ENCODE data around the gene ATP1B2. TPM values are rescaled to one million over a fixed set of nuclear protein-coding genes. Genes with fewer than 3 reads are reported as not detected.

ATP1B2 gene
- total RNA-seq, 2 experiments from 2014 or later: 0.21 to 0.25 TPM

DNA sequence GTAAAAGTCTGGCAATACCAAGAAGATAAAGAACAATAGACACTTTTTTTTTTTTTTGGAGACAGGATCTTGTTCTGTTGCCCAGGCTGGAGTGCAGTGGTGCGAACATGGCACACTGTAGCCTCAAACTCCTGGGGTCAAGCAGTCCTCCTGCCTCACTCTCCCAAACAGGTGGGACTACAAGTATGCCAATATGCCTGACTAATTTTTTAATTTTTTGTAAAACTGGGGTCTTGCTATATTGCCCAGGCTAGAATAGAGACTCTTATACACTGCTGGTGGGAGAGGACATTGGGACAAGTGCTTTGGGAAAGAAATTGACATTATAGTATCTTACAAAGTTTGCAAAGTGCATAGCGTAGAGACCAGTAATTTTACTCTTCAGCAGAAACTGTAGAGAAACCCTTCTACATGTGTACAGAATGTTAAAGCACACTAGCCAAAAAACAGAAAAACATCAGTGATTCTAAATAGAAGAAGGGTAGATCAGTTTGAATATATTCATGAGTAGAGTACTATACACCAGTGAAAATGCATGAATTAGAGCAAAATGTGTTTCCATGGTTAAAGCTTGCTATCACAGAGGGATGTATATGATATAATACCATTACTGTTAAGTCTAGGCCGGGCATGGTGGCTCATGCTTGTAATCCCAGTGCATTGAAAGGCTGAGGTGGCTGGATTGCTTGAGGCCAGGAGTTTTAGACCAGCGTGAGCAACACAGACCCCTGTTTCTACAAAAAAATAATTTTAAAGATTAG, 47.3 kb downstream of the ATP1B2 start:
- POLR2A ChIA-PET: no interaction called here
- CTCF ChIA-PET: no interaction called here

DNA sequence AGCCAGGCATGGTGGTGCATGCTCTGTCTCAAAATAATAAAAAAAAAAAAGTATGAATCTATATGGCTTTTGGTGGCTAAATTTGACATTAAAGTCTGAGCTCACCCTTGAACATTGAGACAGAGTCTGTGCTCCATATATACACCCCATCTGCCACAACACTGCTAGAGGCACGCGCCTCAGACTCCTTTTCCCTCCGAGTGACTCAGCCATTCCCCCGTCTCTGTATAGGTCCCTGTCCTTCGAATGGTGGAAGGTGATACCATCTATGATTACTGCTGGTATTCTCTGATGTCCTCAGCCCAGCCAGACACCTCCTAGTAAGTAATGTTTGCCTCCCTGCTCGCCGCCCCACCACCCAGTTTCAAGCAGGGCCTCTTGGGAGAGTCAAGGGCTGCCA, 49.8 kb downstream of the ATP1B2 start:
- CTCF ChIA-PET: no interaction called here
- POLR2A ChIA-PET: no interaction called here

DNA sequence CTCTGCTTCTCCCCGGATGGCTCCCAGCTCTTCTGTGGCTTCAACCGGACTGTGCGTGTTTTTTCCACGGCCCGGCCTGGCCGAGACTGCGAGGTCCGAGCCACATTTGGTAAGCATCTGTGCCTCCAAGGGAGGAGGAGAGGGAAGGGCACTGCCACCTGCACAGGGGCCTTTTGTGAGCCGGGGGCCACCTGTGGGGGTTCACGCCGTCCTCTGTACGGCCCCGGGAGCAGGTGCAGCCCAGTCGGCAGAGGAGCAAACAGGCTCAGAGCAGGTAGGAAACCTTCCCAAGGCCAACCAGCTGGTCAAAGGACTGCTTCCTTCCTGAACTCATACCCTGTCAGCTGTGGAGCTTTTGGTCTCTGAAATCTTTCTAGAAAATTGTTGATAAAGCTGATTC, 51.0 kb downstream of the ATP1B2 start:
- CTCF ChIA-PET: no interaction called here
- POLR2A ChIA-PET: no interaction called here

DNA sequence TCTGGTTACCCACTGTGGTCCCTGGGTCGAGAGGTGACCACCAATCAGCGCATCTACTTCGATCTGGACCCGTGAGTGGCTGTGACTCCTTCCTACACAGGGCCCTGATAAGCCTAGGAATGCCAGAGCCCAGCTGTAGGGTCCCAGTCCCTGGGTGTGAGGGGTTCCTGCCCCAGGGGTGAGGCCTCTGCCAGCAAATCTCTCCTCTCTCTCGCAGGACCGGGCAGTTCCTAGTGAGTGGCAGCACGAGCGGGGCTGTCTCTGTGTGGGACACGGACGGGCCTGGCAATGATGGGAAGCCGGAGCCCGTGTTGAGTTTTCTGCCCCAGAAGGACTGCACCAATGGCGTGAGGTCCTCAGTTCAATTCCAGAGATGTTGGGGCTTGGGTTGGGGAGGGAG, 52.0 kb downstream of the ATP1B2 start:
- ChIA-PET POLR2A (interaction anchor here (0.6 to 0.7 kb wide), 3 partner anchors 14 to 208 kb away, joined by 4 to 11 read pairs (median 4); partner anchors contain the start of gene WRAP53), CTCF (interaction anchor here (1.3 kb wide), 1 partner anchor 14 kb away, joined by 3 read pairs; no protein-coding TSS in a partner anchor)

DNA sequence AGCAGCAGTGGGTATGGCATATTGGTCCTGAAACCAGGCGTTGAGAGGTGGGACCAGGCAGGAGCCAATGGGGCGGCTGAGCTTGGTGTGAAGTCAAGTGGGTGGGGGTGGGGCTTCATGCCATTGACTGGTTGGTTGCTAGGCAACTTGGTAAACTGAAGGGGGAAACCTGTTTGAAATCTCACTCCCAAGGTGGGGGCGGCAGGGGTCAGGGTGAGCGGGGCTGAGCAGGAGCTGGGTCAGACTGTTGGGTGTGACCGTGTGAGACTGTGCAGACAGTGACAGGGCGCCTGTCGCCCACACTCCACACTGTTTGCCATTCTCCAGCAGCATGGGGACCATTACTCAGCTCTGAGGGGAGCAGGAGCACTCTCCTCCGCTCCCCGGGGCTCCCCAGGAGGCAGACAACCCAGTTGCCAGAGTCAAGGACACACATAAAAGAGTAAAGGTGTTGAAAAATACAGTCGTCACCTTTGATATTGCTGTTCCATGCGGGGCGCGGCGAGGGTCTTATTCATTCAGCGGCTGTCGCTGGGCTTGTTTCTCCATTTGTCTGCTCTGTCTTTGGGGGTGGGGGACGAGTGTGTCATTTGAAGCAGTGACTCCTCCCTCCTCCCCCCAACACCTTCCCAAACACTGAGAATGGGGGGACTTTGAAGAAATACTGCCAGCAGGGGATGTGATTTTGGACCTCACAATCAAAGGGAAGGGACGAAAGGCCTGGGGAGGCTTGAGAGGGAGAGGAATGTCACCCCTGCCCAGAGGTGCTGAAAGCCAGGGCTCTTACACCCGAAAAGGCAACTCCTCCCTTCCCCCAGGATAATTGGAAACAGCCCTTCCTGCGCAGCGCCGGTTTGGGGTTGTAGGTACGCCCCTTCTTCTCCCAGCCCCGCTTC, 53.1 kb downstream of the ATP1B2 start:
- POLR2A ChIA-PET: interaction anchor here (0.5 to 1.5 kb wide), 6 partner anchors 15 to 789 kb away, joined by 3 to 11 read pairs (median 4); partner anchors contain the start of genes TP53 and WRAP53

DNA sequence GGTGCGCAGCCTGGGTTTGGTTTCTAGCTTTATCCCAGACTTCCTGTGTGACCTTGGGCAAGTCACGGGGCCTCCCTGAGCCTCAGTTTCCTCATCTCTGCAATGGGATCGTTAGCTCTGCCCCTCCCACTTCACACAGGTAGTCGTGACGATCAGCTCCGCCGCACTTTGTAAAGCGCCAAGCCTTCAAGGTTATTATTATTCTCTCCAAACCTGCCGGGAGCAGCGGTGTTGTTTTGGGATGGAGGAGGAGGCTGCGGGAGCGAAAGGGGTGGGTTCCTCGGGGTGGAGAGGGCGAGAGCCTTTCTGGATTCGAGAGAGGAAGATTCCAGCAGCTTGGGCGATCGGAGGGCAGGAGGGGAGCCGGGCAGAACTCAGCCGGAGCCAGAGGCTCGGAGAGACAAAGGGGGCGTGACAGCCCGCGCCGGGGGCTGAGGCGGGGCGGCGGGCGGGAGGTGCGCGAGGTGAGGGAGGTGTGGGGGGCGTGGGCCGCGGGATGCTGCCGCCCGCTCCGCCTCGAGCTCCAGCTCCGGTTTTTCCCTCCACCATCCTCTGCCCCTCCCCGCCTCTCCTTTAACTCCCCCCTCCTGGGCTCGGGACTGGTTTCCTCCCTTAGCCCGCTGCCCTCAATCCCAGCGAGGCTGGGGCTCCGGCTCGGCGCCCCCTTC, 54.0 kb downstream of the ATP1B2 start, which contains the start of gene EFNB3:
EFNB3 (plus strand) TSS at position 602 of the 668 bp plus-strand sequence. CDS start 397 bp downstream, outside the sequence.
- ChIA-PET CTCF (no interaction called here), POLR2A (interaction anchor here (1.5 kb wide), 1 partner anchor 18 kb away, joined by 6 read pairs; the partner anchor contains the start of gene TP53)

More for the DNA sequence above, 53.1 kb downstream of the ATP1B2 start:
- CTCF ChIA-PET: no interaction called here

DNA sequence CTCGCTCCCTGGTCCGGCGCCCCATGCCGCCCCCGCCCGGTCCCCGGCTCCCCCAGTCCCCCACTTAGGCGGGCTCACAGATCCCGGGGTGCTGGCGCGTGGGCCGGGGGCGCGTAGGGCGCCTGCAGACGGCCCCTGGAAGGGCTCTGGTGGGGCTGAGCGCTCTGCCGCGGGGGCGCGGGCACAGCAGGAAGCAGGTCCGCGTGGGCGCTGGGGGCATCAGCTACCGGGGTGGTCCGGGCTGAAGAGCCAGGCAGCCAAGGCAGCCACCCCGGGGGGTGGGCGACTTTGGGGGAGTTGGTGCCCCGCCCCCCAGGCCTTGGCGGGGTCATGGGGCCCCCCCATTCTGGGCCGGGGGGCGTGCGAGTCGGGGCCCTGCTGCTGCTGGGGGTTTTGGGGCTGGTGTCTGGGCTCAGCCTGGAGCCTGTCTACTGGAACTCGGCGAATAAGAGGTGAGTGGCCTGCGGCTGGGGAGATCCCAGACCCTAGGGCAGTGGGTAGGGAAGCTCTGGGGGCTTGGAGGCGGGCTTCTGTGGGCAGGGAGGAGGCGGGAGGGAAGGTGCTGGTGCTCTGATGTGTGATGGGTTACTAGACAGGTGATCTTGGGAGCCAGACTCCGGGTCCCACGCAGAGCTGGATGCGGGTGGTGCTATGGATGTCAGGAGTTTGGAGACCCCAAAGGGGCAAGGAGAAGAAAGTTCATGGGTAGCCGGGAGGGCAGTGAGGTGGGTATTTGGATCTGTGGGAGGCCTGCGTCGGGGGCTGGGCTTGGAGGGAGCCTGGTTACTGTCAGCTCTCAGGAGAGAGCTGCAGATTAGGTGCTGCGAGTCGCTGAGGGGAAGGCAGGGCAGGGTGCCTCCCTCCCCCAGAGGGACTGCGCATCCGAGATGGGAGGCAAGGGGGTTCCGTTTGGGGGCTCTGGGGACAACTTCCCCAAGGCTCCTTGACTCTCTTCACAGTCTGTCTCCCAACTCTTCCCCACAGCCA, 54.8 kb downstream of the ATP1B2 start:
- ChIA-PET CTCF (interaction anchor here (0.5 kb wide), 1 partner anchor 180 kb away, joined by 3 read pairs; no protein-coding TSS in a partner anchor), POLR2A (interaction anchor here (0.8 to 1.0 kb wide), 2 partner anchors 19 to 221 kb away, joined by 3 read pairs; partner anchors contain the start of gene POLR2A)

DNA sequence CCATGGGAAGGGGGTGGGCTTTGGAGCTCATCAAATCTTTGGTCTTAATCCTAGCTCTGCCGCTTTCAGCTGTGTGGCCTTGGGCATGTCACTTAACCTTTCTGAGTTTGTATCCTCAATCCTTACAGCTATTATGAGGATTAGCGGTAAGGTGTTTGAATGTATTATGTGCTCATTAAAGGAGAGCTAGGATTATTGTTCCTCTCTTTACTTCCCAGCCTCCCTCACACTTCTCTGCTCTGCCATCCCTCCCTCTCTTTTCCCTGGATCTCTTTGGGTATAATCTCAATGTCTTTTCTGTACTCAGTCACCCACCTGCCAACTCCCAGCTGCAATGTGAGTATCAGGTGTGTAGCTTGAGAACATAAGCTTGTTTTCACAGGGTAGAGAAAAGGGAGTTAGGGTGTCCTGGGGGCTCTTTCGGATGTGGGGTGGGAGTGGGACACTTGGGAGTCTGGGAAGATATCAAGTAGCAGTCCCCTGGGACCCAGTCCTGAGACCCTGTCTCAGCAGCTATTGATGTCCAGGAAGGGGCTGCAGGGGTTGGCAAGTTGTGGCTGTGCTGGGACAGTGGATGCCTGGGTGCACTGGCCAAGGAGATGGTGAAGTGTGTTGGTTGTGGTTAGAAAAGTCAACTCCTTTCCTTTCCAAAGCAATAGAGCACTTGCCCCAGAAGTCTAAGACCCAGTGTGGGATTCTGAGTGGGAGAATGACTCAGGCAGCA, 56.1 kb downstream of the ATP1B2 start:
- ChIA-PET CTCF (no interaction called here), POLR2A (interaction anchor here (1.0 kb wide), 1 partner anchor 20 kb away, joined by 3 read pairs; no protein-coding TSS in a partner anchor)

Other genes with a start within 250 kb of the ATP1B2 start
- 10 to 100 TPM; 50.1 to 51.6 TPM for gene TMEM256, start 246.8 kb upstream of the ATP1B2 start, total RNA-seq
- gene NLGN2, start 243.1 kb upstream of the ATP1B2 start, total RNA-seq: 1 to 10 TPM; 6.6 to 7.9 TPM
- not detected for gene SPEM1, start 230.6 kb upstream of the ATP1B2 start, total RNA-seq
- gene SPEM2, start 225.3 kb upstream of the ATP1B2 start, total RNA-seq: not detected
- gene SPEM3, start 222.1 kb upstream of the ATP1B2 start, total RNA-seq: not detected
- 10 to 100 TPM; 11.2 to 12.6 TPM for gene TMEM102, start 215.5 kb upstream of the ATP1B2 start, total RNA-seq
- 1 to 10 TPM; 2.0 to 2.1 TPM for gene FGF11, start 211.4 kb upstream of the ATP1B2 start, total RNA-seq
- 1 to 10 TPM; 7.2 to 7.8 TPM for gene CHRNB1, start 205.9 kb upstream of the ATP1B2 start, total RNA-seq
- 10 to 100 TPM; 17.6 to 17.7 TPM for gene ZBTB4, start 171.3 kb upstream of the ATP1B2 start, total RNA-seq
- not detected for gene SLC35G6, start 169.5 kb upstream of the ATP1B2 start, total RNA-seq
- gene POLR2A, start 166.6 kb upstream of the ATP1B2 start, total RNA-seq: 100 to 1,000 TPM; 195 to 198 TPM
- gene TNFSF12, start 101.9 kb upstream of the ATP1B2 start, total RNA-seq: 10 to 100 TPM; 13.3 to 14.4 TPM
- gene TNFSF13, start 92.2 kb upstream of the ATP1B2 start, total RNA-seq: 1 to 10 TPM; 1.0 to 1.1 TPM
- gene SENP3, start 89.0 kb upstream of the ATP1B2 start, total RNA-seq: 100 to 1,000 TPM; 112 to 116 TPM
- 1 to 10 TPM; 7.4 to 8.9 TPM for gene CD68, start 71.3 kb upstream of the ATP1B2 start, total RNA-seq
- gene MPDU1, start 67.1 kb upstream of the ATP1B2 start, total RNA-seq: 100 to 1,000 TPM; 105 to 106 TPM
- under 1 TPM; 0.13 to 0.25 TPM for gene SOX15, start 60.8 kb upstream of the ATP1B2 start, total RNA-seq
- gene FXR2, start 36.0 kb upstream of the ATP1B2 start, total RNA-seq: 10 to 100 TPM; 46.4 to 47.2 TPM
- gene SAT2, start 23.1 kb upstream of the ATP1B2 start, total RNA-seq: 10 to 100 TPM; 19.2 to 20.0 TPM
- gene SHBG, start 20.8 kb upstream of the ATP1B2 start, total RNA-seq: not detected
- gene TP53, start 36.6 kb downstream of the ATP1B2 start, total RNA-seq: 100 to 1,000 TPM; 135 to 139 TPM
- gene WRAP53, start 37.6 kb downstream of the ATP1B2 start, total RNA-seq: 10 to 100 TPM; 32.9 to 33.1 TPM
- gene EFNB3, start 54.3 kb downstream of the ATP1B2 start, total RNA-seq: under 1 TPM in 1 of 2 experiments, not detected in 1; 0.08 TPM
- gene DNAH2, start 66.8 kb downstream of the ATP1B2 start, total RNA-seq: under 1 TPM; 0.10 to 0.23 TPM
- 10 to 100 TPM; 65.4 to 77.7 TPM for gene KDM6B, start 183.3 kb downstream of the ATP1B2 start, total RNA-seq
- gene TMEM88, start 204.1 kb downstream of the ATP1B2 start, total RNA-seq: 1 to 10 TPM; 4.6 to 5.9 TPM
- 10 to 100 TPM; 62.9 to 65.3 TPM for gene NAA38, start 206.6 kb downstream of the ATP1B2 start, total RNA-seq
- gene CYB5D1, start 207.1 kb downstream of the ATP1B2 start, total RNA-seq: 10 to 100 TPM; 15.9 to 16.6 TPM
- gene CHD3, start 237.9 kb downstream of the ATP1B2 start, total RNA-seq: 100 to 1,000 TPM; 112 to 113 TPM